PC-3 (cell line): ENCODE results near the gene DYRK3. TPM values are rescaled to one million over a fixed set of nuclear protein-coding genes. Genes with fewer than 3 reads are reported as not detected.

Experiments
- ATAC-seq: fragments of 200-7000 bp; cut with Tn5 transposase; 2 replicates; pipeline ENCODE4 v1.9.1; 2020; ENCODE audit warnings: mild to moderate bottlenecking, moderate library complexity
- BruUV-seq: library from RNA; stranded (reverse); fragments of 400-500 nt; replicated peaks from 2 replicates; lab custom pipeline; 2021; lab: Mats Ljungman, UMichigan
- CTCF ChIA-PET: fragments of 300-600 bp; sonication (Branson Sonifier 250); formaldehyde crosslinking; loops from one replicate; lab custom pipeline; 2022; ENCODE audit warnings: antibody characterized with exemption; lab: Charles Lee
- POLR2A ChIA-PET: fragments of 300-600 bp; sonication (Branson Sonifier 250); formaldehyde crosslinking; loops from one replicate; lab custom pipeline; 2022; ENCODE audit warnings: antibody characterized with exemption; ENCODE audit not compliant: unreplicated experiment; lab: Charles Lee
- DNase-seq: peaks from one replicate; pipeline ENCODE4 v3.0.0-alpha.2; 2015
- H2AFZ ChIP-seq: fragments of 300-600 bp; sonication (generic); 2 replicates; pipeline ENCODE4 v1.6.0; 2016; ENCODE audit warnings: antibody characterized with exemption, low read length
- H3F3A ChIP-seq: fragments of 300-600 bp; sonication (generic); one replicate; pipeline ENCODE4 v1.6.0; 2017; ENCODE audit warnings: antibody characterized with exemption, low read length, control low read depth, mild to moderate bottlenecking; ENCODE audit not compliant: unreplicated experiment
- H3K27ac ChIP-seq: fragments of 300-600 bp; sonication (generic); 2 replicates; pipeline ENCODE4 v1.5.1; 2016; ENCODE audit warnings: mild to moderate bottlenecking, low read length
- H3K27me3 ChIP-seq: fragments of 300-600 bp; sonication (generic); 2 replicates; pipeline ENCODE4 v1.6.1; 2016; ENCODE audit warnings: low read length, mixed read lengths
- H3K36me3 ChIP-seq: fragments of 300-600 bp; sonication (generic); 2 replicates; pipeline ENCODE4 v1.6.1; 2016; ENCODE audit warnings: low read depth, mixed run types, low read length, mixed read lengths
- H3K4me1 ChIP-seq: fragments of 300-600 bp; sonication (generic); 2 replicates; pipeline ENCODE4 v1.5.1; 2016; ENCODE audit warnings: low read length; ENCODE audit not compliant: insufficient read depth
- H3K4me2 ChIP-seq: fragments of 300-600 bp; sonication (generic); 2 replicates; pipeline ENCODE4 v1.6.0; 2016; ENCODE audit warnings: low read length
- H3K4me3 ChIP-seq: fragments of 300-600 bp; sonication (generic); 2 replicates; pipeline ENCODE4 v1.5.1; 2016; ENCODE audit warnings: mild to moderate bottlenecking, low read length, mixed read lengths
- H3K79me2 ChIP-seq: fragments of 300-600 bp; sonication (generic); 2 replicates; pipeline ENCODE4 v1.6.1; 2017; ENCODE audit warnings: low read length, mixed read lengths
- H3K9ac ChIP-seq: fragments of 300-600 bp; sonication (generic); 2 replicates; pipeline ENCODE4 v1.6.0; 2016; ENCODE audit warnings: mild to moderate bottlenecking, low read length
- H3K9me2 ChIP-seq: fragments of 300-600 bp; sonication (generic); replicated peaks from 2 replicates; pipeline ENCODE4 v1.6.1; 2016; ENCODE audit warnings: mixed run types, low read length, mixed read lengths
- H3K9me3 ChIP-seq: fragments of 300-600 bp; sonication (generic); 2 replicates; pipeline ENCODE4 v1.6.1; 2016; ENCODE audit warnings: low read length, mixed read lengths
- H4K20me1 ChIP-seq: fragments of 300-600 bp; sonication (generic); 2 replicates; pipeline ENCODE4 v1.6.1; 2016; ENCODE audit warnings: low read length, mixed read lengths
- EZH2 ChIP-seq: fragments of 300-600 bp; sonication (generic); IDR thresholded peaks from one replicate; pipeline ENCODE4 v1.6.1; 2017; ENCODE audit warnings: antibody characterized with exemption, mild to moderate bottlenecking, low read length; ENCODE audit not compliant: unreplicated experiment
- EZH2phosphoT487 ChIP-seq: fragments of 300-600 bp; sonication (generic); IDR thresholded peaks from 2 replicates; pipeline ENCODE4 v1.6.1; 2018; ENCODE audit warnings: mild to moderate bottlenecking, antibody characterized with exemption, low read length, borderline replicate concordance
- intact Hi-C: fragments of 100-400 bp; cut with micrococcal nuclease; formaldehyde crosslinking; loops from 2 replicates; pipeline ENCODE4 v1.9.0; 2023
- total RNA-seq: library from RNA; depleted of rRNA; stranded (reverse); fragments of >200 nt; gene quantifications from 2 replicates; pipeline ENCODE4 v1.2.3, GENCODE V29; 2014
- TF ChIP-seq, protein P1 (sequence below): fragments of 300-600 bp; sonication (generic); conservative IDR thresholded peaks from 2 replicates; pipeline ENCODE4 v1.5.1; 2017; ENCODE audit warnings: antibody characterized with exemption, low read depth, mild to moderate bottlenecking, low read length

DYRK3 gene
- total RNA-seq, 1 experiment from 2014 or later: 12.1 TPM

DNA sequence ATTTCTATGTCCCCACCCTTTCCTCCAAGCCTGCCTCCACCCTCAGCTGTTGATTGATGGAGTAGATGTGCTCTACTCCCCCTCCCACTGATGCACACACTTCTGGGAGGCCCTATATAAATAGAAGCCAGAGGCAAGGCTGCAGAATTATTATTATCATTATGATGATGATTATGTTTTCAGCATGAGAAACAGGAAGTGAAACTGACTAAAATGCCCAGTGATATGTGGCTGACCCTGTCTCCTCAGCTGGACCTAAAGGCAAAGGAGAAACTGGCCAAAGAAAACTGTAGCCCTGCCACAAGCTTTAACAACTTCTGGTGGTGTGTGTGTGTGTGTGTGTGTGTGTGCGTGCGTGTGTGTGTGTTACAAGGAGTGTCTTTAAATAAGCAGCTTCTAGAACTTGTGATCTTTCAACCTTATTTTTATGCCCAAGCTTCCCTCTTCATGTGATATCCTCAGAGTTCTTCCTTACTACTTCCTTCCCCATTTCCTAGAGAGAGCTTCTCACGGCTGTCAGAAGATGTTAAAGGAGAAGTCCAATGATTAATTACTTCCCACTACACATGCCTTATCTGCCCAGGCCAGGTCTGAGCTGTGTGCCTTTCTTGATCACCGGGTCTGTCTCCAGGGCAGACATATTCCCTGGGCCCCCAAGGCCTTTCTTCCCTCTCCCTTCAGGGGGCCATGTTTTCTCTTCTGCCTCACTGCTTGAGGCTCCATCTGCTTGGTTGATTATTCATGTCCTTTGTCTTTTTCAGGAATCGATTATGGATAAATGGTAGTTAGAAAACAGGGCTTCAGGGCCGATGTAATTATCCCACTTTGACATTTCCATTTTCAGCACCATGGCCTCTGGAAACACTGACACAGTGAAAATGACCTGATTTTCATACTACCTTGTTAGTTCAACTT is 37.8 kb downstream of the DYRK3 start:
- Histone ChIP-seq H3K4me3 (no peak overlapping the region), H3K9me3 (no peaks in the 10 kb centered on the region), H4K20me1 (no peaks in the 10 kb centered on the region), H3K27me3 (no peaks in the 10 kb centered on the region), H3K4me1 (peaks cover 17% of the 10 kb centered on the region), H3K79me2 (no peaks in the 10 kb centered on the region), H3K9me2 (no peaks in the 10 kb centered on the region), H3K4me2 (no peak overlapping the region), H3K36me3 (no peaks in the 10 kb centered on the region), H3F3A (no peaks in the 10 kb centered on the region), H2AFZ (no peak overlapping the region), H3K9ac (no peak overlapping the region), H3K27ac (no peak overlapping the region)
- ChIA-PET CTCF (no interaction called here), POLR2A (interaction anchor here (0.5 kb wide), 1 partner anchor 42 kb away, joined by 3 read pairs; no protein-coding TSS in a partner anchor)
- no TSS peak for BruUV-seq
- intact Hi-C loops: no loop called here
- TF ChIP-seq EZH2 (no peak), EZH2phosphoT487 (no peak)
- TF ChIP-seq, protein P1, sequence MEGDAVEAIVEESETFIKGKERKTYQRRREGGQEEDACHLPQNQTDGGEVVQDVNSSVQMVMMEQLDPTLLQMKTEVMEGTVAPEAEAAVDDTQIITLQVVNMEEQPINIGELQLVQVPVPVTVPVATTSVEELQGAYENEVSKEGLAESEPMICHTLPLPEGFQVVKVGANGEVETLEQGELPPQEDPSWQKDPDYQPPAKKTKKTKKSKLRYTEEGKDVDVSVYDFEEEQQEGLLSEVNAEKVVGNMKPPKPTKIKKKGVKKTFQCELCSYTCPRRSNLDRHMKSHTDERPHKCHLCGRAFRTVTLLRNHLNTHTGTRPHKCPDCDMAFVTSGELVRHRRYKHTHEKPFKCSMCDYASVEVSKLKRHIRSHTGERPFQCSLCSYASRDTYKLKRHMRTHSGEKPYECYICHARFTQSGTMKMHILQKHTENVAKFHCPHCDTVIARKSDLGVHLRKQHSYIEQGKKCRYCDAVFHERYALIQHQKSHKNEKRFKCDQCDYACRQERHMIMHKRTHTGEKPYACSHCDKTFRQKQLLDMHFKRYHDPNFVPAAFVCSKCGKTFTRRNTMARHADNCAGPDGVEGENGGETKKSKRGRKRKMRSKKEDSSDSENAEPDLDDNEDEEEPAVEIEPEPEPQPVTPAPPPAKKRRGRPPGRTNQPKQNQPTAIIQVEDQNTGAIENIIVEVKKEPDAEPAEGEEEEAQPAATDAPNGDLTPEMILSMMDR: no peak
- no peak for DNase-seq
- no peak for ATAC-seq

DNA sequence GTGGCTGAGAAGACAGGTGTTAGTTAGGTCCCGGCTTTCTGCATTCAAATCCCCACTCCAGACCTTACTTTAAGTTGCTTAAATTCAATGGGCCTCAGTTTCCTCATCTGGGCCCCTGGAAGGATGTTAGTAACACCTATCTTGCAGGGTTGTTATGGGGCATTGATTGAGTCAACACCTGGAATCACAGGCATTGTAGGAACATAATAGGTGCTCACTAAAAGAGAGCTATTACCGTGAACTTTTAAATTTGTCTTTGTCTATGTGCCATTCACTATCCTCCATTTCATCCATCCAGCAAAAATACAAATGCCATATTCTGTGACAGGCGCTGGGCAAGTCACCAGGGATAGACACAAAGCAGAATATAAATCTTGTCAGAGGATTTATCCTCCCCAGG is 38.9 kb downstream of the DYRK3 start:
- Histone ChIP-seq H3K4me2 (peak overlapping the region; percentile 42; the same call in 1 of the 2 replicates), H3K27me3 (no peaks in the 10 kb centered on the region), H3K9ac (peak overlapping the region; percentile 6; the same call in 1 of the 2 replicates), H4K20me1 (no peaks in the 10 kb centered on the region), H3K9me2 (no peaks in the 10 kb centered on the region), H3K36me3 (no peaks in the 10 kb centered on the region), H3K27ac (peak overlapping the region; percentile 66), H3F3A (no peaks in the 10 kb centered on the region), H2AFZ (peak overlapping the region; percentile 42; the same call in 1 of the 2 replicates), H3K4me1 (peaks cover 17% of the 10 kb centered on the region), H3K79me2 (no peaks in the 10 kb centered on the region), H3K4me3 (no peak overlapping the region), H3K9me3 (no peaks in the 10 kb centered on the region)
- intact Hi-C loops: no loop called here
- TF ChIP-seq, protein P1: no peak
- TF ChIP-seq EZH2phosphoT487: no peak
- BruUV-seq: no TSS peak
- CTCF ChIA-PET: interaction anchor here (1.0 to 1.5 kb wide), 5 partner anchors 10 to 62 kb away, joined by 3 to 27 read pairs (median 9); partner anchors contain the start of genes DYRK3 and EIF2D
- POLR2A ChIA-PET: interaction anchor here (1.0 kb wide), 3 partner anchors 10 to 216 kb away, joined by 4 to 15 read pairs (median 8); no protein-coding TSS in a partner anchor
- no peak for DNase-seq
- ATAC-seq: no peak
